ENCODE measurements around the gene RALB.

The RALB gene

GRCh38 chr2:120255071-120255470, 2.4 kb downstream of the RALB start:
- H3K79me2 ChIP-seq (ENCODE audit: control insufficient read depth, low read length) = peaks cover 9% of the 10 kb centered on the region; the same call in 1 of the 2 replicates
- peaks cover 21% of the 10 kb centered on the region for H3K27me3 ChIP-seq (ENCODE audit: control insufficient read depth, low read length)
- peaks cover 31% of the 10 kb centered on the region for H3K4me1 ChIP-seq (ENCODE audit: control insufficient read depth, low read length)
- H3K4me2 ChIP-seq (ENCODE audit: low read length) = no peak overlapping the region
- H3K4me3 ChIP-seq (ENCODE audit: low read length) = no peak overlapping the region
- H3K9me3 ChIP-seq (ENCODE audit: control insufficient read depth, insufficient read depth, low read length) = no peaks in the 10 kb centered on the region
- no peaks in the 10 kb centered on the region for H3F3A ChIP-seq (ENCODE audit: control insufficient read depth, insufficient read depth)
- no peak overlapping the region for H3K27ac ChIP-seq (ENCODE audit: low read depth, low read length)
- no peaks in the 10 kb centered on the region for H4K20me1 ChIP-seq (ENCODE audit: control insufficient read depth, insufficient read depth, low read depth, low read length)
- no peaks in the 10 kb centered on the region for H3K36me3 ChIP-seq (ENCODE audit: control insufficient read depth, low read length)
- no peaks in the 10 kb centered on the region for H3K9me2 ChIP-seq (replicated peaks; ENCODE audit: control insufficient read depth, low read length)
- no peak for TF ChIP-seq CTCF (IDR thresholded peaks at IDR 0.05; ENCODE audit: low read depth, low read length, poor library complexity, severe bottlenecking)
- TF ChIP-seq EZH2phosphoT487 (IDR thresholded peaks at IDR 0.05; ENCODE audit: borderline replicate concordance, low read length) = no peak

- TF ChIP-seq EZH2phosphoT487 (IDR thresholded peaks at IDR 0.05; ENCODE audit: borderline replicate concordance, low read length) (no peak), CTCF (IDR thresholded peaks at IDR 0.05; ENCODE audit: low read depth, low read length, poor library complexity, severe bottlenecking) (no peak)
- Histone ChIP-seq H3K4me3 (ENCODE audit: low read length) (no peak overlapping the region), H3K4me1 (ENCODE audit: control insufficient read depth, low read length) (peaks cover 35% of the 10 kb centered on the region), H3K36me3 (ENCODE audit: control insufficient read depth, low read length) (no peaks in the 10 kb centered on the region), H3K9me2 (replicated peaks; ENCODE audit: control insufficient read depth, low read length) (no peaks in the 10 kb centered on the region), H3K27ac (ENCODE audit: low read depth, low read length) (no peak overlapping the region), H3K27me3 (ENCODE audit: control insufficient read depth, low read length) (peaks cover 12% of the 10 kb centered on the region), H3F3A (ENCODE audit: control insufficient read depth, insufficient read depth) (no peaks in the 10 kb centered on the region), H3K4me2 (ENCODE audit: low read length) (no peak overlapping the region), H3K79me2 (ENCODE audit: control insufficient read depth, low read length) (peaks cover 9% of the 10 kb centered on the region; the same call in 1 of the 2 replicates), H3K9me3 (ENCODE audit: control insufficient read depth, insufficient read depth, low read length) (no peaks in the 10 kb centered on the region), H4K20me1 (ENCODE audit: control insufficient read depth, insufficient read depth, low read depth, low read length) (no peaks in the 10 kb centered on the region)
Measured at GRCh38 chr2:120255986-120256650, 3.5 kb downstream of the RALB start.

GRCh38 chr2:120256651-120257000, 4.0 kb downstream of the RALB start:
- TF ChIP-seq EZH2phosphoT487 (IDR thresholded peaks at IDR 0.05; ENCODE audit: borderline replicate concordance, low read length) (no peak), CTCF (IDR thresholded peaks at IDR 0.05; ENCODE audit: low read depth, low read length, poor library complexity, severe bottlenecking) (no peak)
- H3K79me2 ChIP-seq (ENCODE audit: control insufficient read depth, low read length) = peaks cover 9% of the 10 kb centered on the region; the same call in 1 of the 2 replicates
- H3K9me2 ChIP-seq (replicated peaks; ENCODE audit: control insufficient read depth, low read length) = no peaks in the 10 kb centered on the region
- H4K20me1 ChIP-seq (ENCODE audit: control insufficient read depth, insufficient read depth, low read depth, low read length) = no peaks in the 10 kb centered on the region
- H3K36me3 ChIP-seq (ENCODE audit: control insufficient read depth, low read length) = no peaks in the 10 kb centered on the region
- H3K9me3 ChIP-seq (ENCODE audit: control insufficient read depth, insufficient read depth, low read length) = no peaks in the 10 kb centered on the region
- H3K4me2 ChIP-seq (ENCODE audit: low read length) = no peak overlapping the region
- H3F3A ChIP-seq (ENCODE audit: control insufficient read depth, insufficient read depth) = no peaks in the 10 kb centered on the region
- H3K4me1 ChIP-seq (ENCODE audit: control insufficient read depth, low read length) = peaks cover 35% of the 10 kb centered on the region
- peaks cover 10% of the 10 kb centered on the region for H3K27me3 ChIP-seq (ENCODE audit: control insufficient read depth, low read length)
- no peak overlapping the region for H3K4me3 ChIP-seq (ENCODE audit: low read length)
- no peak overlapping the region for H3K27ac ChIP-seq (ENCODE audit: low read depth, low read length)
